ENCODE measurements around the gene WNT6. TPM values are rescaled to one million over a fixed set of nuclear protein-coding genes. Genes with fewer than 3 reads are reported as not detected.

The WNT6 gene
- total and polyA plus RNA-seq, 4 donors, result 0.08 to 0.54 (median 0.28) TPM

GRCh38 chr2:218832081-218832480 is 27.5 kb upstream of the WNT6 start:
- no peak for DNase-seq
- WGBS, 2 donors, result 82 to 92% methylated on average over 3 of the region's 3 CpGs
- H3K4me3 ChIP-seq, result no peak overlapping the region
- peaks cover 0 to 5% (median 5%) of the 10 kb centered on the region in 3 donors for H3K27me3 ChIP-seq (ENCODE audit: control insufficient read depth in 3 of 3, insufficient read depth in 3 of 3, low read length in 2 of 3)
- peaks cover 0 to 7% (median 0%) of the 10 kb centered on the region in 5 donors for H3K4me1 ChIP-seq (ENCODE audit: control insufficient read depth in 5 of 5, insufficient read depth in 5 of 5, low read length in 5 of 5)
- H3K9ac ChIP-seq (ENCODE audit: insufficient read depth in 1 of 2, low read length in 2 of 2), result no peak overlapping the region
- no peak for ATAC-seq (ENCODE audit: insufficient read depth, low FRiP score)
- no peaks in the 10 kb centered on the region for H3K36me3 ChIP-seq (ENCODE audit: control insufficient read depth in 4 of 4, insufficient read depth in 4 of 4, low read length in 4 of 4)
- no peak for TF ChIP-seq CTCF (IDR thresholded peaks at IDR 0.05; ENCODE audit: control extremely low read depth, extremely low read depth)
- H3K9me3 ChIP-seq (ENCODE audit: control insufficient read depth in 4 of 4, insufficient read depth in 3 of 4, low read length in 3 of 4), result peaks cover 0 to 1% (median 0%) of the 10 kb centered on the region in 4 donors
- no peak overlapping the region for H3K27ac ChIP-seq (ENCODE audit: low read depth in 1 of 2, low read length in 1 of 2)

GRCh38 chr2:218832520-218832919 is 27.1 kb upstream of the WNT6 start:
- Histone ChIP-seq H3K4me1 (ENCODE audit: control insufficient read depth in 5 of 5, insufficient read depth in 5 of 5, low read length in 5 of 5) (peaks cover 0 to 7% (median 0%) of the 10 kb centered on the region in 5 donors), H3K9me3 (ENCODE audit: control insufficient read depth in 4 of 4, insufficient read depth in 3 of 4, low read length in 3 of 4) (peaks cover 0 to 5% (median 0%) of the 10 kb centered on the region in 4 donors), H3K27ac (ENCODE audit: low read depth in 1 of 2, low read length in 1 of 2) (no peak overlapping the region), H3K4me3 (no peak overlapping the region), H3K27me3 (ENCODE audit: control insufficient read depth in 3 of 3, insufficient read depth in 3 of 3, low read length in 2 of 3) (peaks cover 0 to 5% (median 5%) of the 10 kb centered on the region in 3 donors), H3K36me3 (ENCODE audit: control insufficient read depth in 4 of 4, insufficient read depth in 4 of 4, low read length in 4 of 4) (no peaks in the 10 kb centered on the region), H3K9ac (ENCODE audit: insufficient read depth in 1 of 2, low read length in 2 of 2) (no peak overlapping the region)
- DNase-seq (no peak), ATAC-seq (ENCODE audit: insufficient read depth, low FRiP score) (no peak)
- 68 to 75% methylated on average over 3 of the region's 3 CpGs for WGBS, 2 donors
- no peak for TF ChIP-seq CTCF (IDR thresholded peaks at IDR 0.05; ENCODE audit: control extremely low read depth, extremely low read depth)

- TF ChIP-seq CTCF (IDR thresholded peaks at IDR 0.05; ENCODE audit: control extremely low read depth, extremely low read depth), result no peak
- no peak overlapping the region for H3K9ac ChIP-seq (ENCODE audit: insufficient read depth in 1 of 2, low read length in 2 of 2)
- H3K4me3 ChIP-seq, result no peak overlapping the region
- no peak overlapping the region for H3K27ac ChIP-seq (ENCODE audit: low read depth in 1 of 2, low read length in 1 of 2)
- H3K4me1 ChIP-seq (ENCODE audit: control insufficient read depth in 5 of 5, insufficient read depth in 5 of 5, low read length in 5 of 5), result peaks cover 0 to 7% (median 0%) of the 10 kb centered on the region in 5 donors
- WGBS, 2 donors, result 79 to 86% methylated on average over 4 of the region's 4 CpGs
- ATAC-seq (ENCODE audit: insufficient read depth, low FRiP score) (no peak), DNase-seq (peak in 1 of 3 donors; percentile 6)
- no peaks in the 10 kb centered on the region for H3K36me3 ChIP-seq (ENCODE audit: control insufficient read depth in 4 of 4, insufficient read depth in 4 of 4, low read length in 4 of 4)
- peaks cover 0 to 5% (median 3%) of the 10 kb centered on the region in 3 donors for H3K27me3 ChIP-seq (ENCODE audit: control insufficient read depth in 3 of 3, insufficient read depth in 3 of 3, low read length in 2 of 3)
- H3K9me3 ChIP-seq (ENCODE audit: control insufficient read depth in 4 of 4, insufficient read depth in 3 of 4, low read length in 3 of 4), result peaks cover 0 to 6% (median 0%) of the 10 kb centered on the region in 4 donors
Measured at GRCh38 chr2:218833023-218833609, 26.5 kb upstream of the WNT6 start.
